H1 (cell line): ENCODE results near the gene EPHB1. TPM values are rescaled to one million over a fixed set of nuclear protein-coding genes. Genes with fewer than 3 reads are reported as not detected.

Source experiments
- CTCF ChIA-PET: fragments of 300-600 bp; sonication (Branson Sonifier 250); formaldehyde crosslinking; loops from one replicate; lab custom pipeline; 2021; ENCODE audit not compliant: partially characterized antibody; lab: Charles Lee
- POLR2A ChIA-PET: fragments of 300-600 bp; sonication (Branson Sonifier 250); formaldehyde crosslinking; loops from one replicate; lab custom pipeline; 2021; ENCODE audit warnings: inconsistent platforms; ENCODE audit not compliant: partially characterized antibody; lab: Charles Lee
- DNase-seq, 2 experiments: peaks; one replicate each; pipeline versions ENCODE4 v3.0.0 to v3.0.0-alpha.2; 2010 to 2022; ENCODE audit warnings: low spot score in 2 of 2, low read depth in 1 of 2, mixed read lengths in 1 of 2
- FAIRE-seq: peaks from 2 replicates; lab custom pipeline; 2011; peaks lifted over from hg19 to GRCh38; lab: Jason Lieb, UNC
- H2AFZ ChIP-seq: 2 replicates; pipeline ENCODE4 v1.8.1; 2012; ENCODE audit warnings: low read length, inconsistent platforms
- H2AK5ac ChIP-seq: 2 replicates; pipeline ENCODE4 v1.6.1; 2013; ENCODE audit warnings: low read depth, low read length
- H2BK120ac ChIP-seq: replicated peaks from 2 replicates; pipeline ENCODE3; 2013; ENCODE audit warnings: low read depth, low read length, inconsistent platforms
- H2BK12ac ChIP-seq: 2 replicates; pipeline ENCODE4 v1.6.1; 2013; ENCODE audit warnings: low read depth, low read length
- H2BK15ac ChIP-seq: 2 replicates; pipeline ENCODE4 v1.6.1; 2013; ENCODE audit warnings: low read length
- H2BK20ac ChIP-seq: 2 replicates; pipeline ENCODE4 v1.6.1; 2013; ENCODE audit warnings: low read length
- H2BK5ac ChIP-seq: 2 replicates; pipeline ENCODE4 v1.6.1; 2013; ENCODE audit warnings: low read depth, low read length
- H3K14ac ChIP-seq: 2 replicates; pipeline ENCODE4 v1.6.1; 2013; ENCODE audit warnings: inconsistent platforms; ENCODE audit not compliant: insufficient read length
- H3K18ac ChIP-seq: 2 replicates; pipeline ENCODE4 v1.6.1; 2013; ENCODE audit warnings: low read length; ENCODE audit errors: extremely low read depth
- H3K23ac ChIP-seq: 2 replicates; pipeline ENCODE4 v1.6.1; 2013; ENCODE audit warnings: inconsistent platforms; ENCODE audit not compliant: insufficient read length
- H3K23me2 ChIP-seq: 2 replicates; pipeline ENCODE4 v1.6.1; 2013; ENCODE audit warnings: low read depth, low read length
- H3K27ac ChIP-seq: 2 replicates; pipeline ENCODE4 v1.6.1; 2011; ENCODE audit warnings: low read depth, low read length, inconsistent platforms
- H3K27me3 ChIP-seq, 4 experiments: replicated peaks in 1 of 4; 1 replicate in 1 of 4; 2 replicates in 3 of 4; pipeline versions ENCODE4 v1.6.1 to v1.8.1; 2011 to 2013; ENCODE audit warnings: low read length in 3 of 4, mild to moderate bottlenecking in 3 of 4, inconsistent platforms in 2 of 4, mixed read lengths in 2 of 4, moderate library complexity in 1 of 4; ENCODE audit not compliant: control insufficient read depth in 3 of 4, insufficient read depth in 3 of 4; ENCODE audit errors: extremely low read depth in 1 of 4
- H3K36me3 ChIP-seq, 4 experiments: 2 replicates each; pipeline versions ENCODE4 v1.6.1 to v1.8.1; 2011 to 2013; ENCODE audit warnings: mild to moderate bottlenecking in 4 of 4, low read length in 3 of 4, moderate library complexity in 2 of 4, control low read depth in 1 of 4, inconsistent platforms in 1 of 4; ENCODE audit not compliant: insufficient read depth in 4 of 4, control insufficient read depth in 2 of 4
- H3K4ac ChIP-seq: replicated peaks from 2 replicates; pipeline ENCODE3; 2013; ENCODE audit warnings: low read length, low read depth, mixed read lengths, inconsistent platforms; ENCODE audit not compliant: insufficient read length
- H3K4me1 ChIP-seq, 4 experiments: replicated peaks in 1 of 4; 1 replicate in 1 of 4; 2 replicates in 3 of 4; pipeline versions ENCODE4 v1.6.1 to v1.8.1; 2011 to 2013; ENCODE audit warnings: low read length in 3 of 4, inconsistent platforms in 2 of 4, mixed read lengths in 1 of 4; ENCODE audit not compliant: insufficient read depth in 4 of 4, control insufficient read depth in 3 of 4
- H3K4me2 ChIP-seq, 2 experiments: 2 replicates each; pipeline versions ENCODE4 v1.6.1 to v1.8.1; 2011 to 2013; ENCODE audit warnings: low read depth in 2 of 2, low read length in 2 of 2, control low read depth in 1 of 2, inconsistent platforms in 1 of 2, mild to moderate bottlenecking in 1 of 2; ENCODE audit not compliant: insufficient read depth in 1 of 2
- H3K4me3 ChIP-seq, 4 experiments: fragments of 200-600, 300-600 bp in 1 of 4; sonication (generic), shearing (Covaris generic), sonication (Bioruptor Twin) in 1 of 4; 2 replicates each; pipeline versions ENCODE4 v1.5.1 to v1.8.1; 2011 to 2016; ENCODE audit warnings: low read length in 4 of 4, low read depth in 3 of 4, control low read depth in 2 of 4, inconsistent platforms in 2 of 4, mild to moderate bottlenecking in 2 of 4, mixed read lengths in 1 of 4, moderate library complexity in 1 of 4; ENCODE audit not compliant: insufficient read depth in 2 of 4; ENCODE audit errors: extremely low read depth in 1 of 4
- H3K56ac ChIP-seq: replicated peaks from 2 replicates; pipeline ENCODE3; 2013; ENCODE audit warnings: low read depth, mild to moderate bottlenecking, mixed read lengths, low read length, inconsistent platforms; ENCODE audit not compliant: insufficient read length
- H3K79me1 ChIP-seq: 2 replicates; pipeline ENCODE4 v1.6.1; 2013; ENCODE audit warnings: low read depth, low read length, control low read depth
- H3K79me2 ChIP-seq, 2 experiments: 2 replicates each; pipeline versions ENCODE4 v1.6.1 to v1.8.1; 2012 to 2013; ENCODE audit warnings: low read length in 2 of 2, mild to moderate bottlenecking in 2 of 2, inconsistent platforms in 1 of 2; ENCODE audit not compliant: insufficient read depth in 2 of 2, control insufficient read depth in 1 of 2
- H3K9ac ChIP-seq, 4 experiments: replicated peaks in 1 of 4; 1 replicate in 1 of 4; 2 replicates in 3 of 4; pipeline versions ENCODE4 v1.6.1 to v1.8.1; 2011 to 2013; ENCODE audit warnings: low read depth in 3 of 4, low read length in 3 of 4, control low read depth in 2 of 4, mild to moderate bottlenecking in 2 of 4, moderate library complexity in 2 of 4, inconsistent platforms in 1 of 4; ENCODE audit errors: extremely low read depth in 1 of 4
- H3K9me3 ChIP-seq, 2 experiments: 2 replicates each; pipeline versions ENCODE4 v1.6.1 to v1.8.1; 2012 to 2013; ENCODE audit warnings: mild to moderate bottlenecking in 2 of 2, moderate library complexity in 2 of 2, control low read depth in 1 of 2, inconsistent platforms in 1 of 2, low read depth in 1 of 2, low read length in 1 of 2, mixed read lengths in 1 of 2; ENCODE audit not compliant: insufficient read depth in 2 of 2
- H4K20me1 ChIP-seq, 2 experiments: replicated peaks in 1 of 2; 2 replicates each; pipeline versions ENCODE3 to v1.8.1; 2011 to 2013; ENCODE audit warnings: inconsistent platforms in 2 of 2, low read length in 2 of 2, mild to moderate bottlenecking in 1 of 2; ENCODE audit not compliant: insufficient read depth in 2 of 2, control insufficient read depth in 1 of 2
- H4K5ac ChIP-seq: 2 replicates; pipeline ENCODE4 v1.6.1; 2013; ENCODE audit warnings: low read length, low read depth, mixed read lengths, inconsistent platforms; ENCODE audit not compliant: insufficient read length
- H4K8ac ChIP-seq: 2 replicates; pipeline ENCODE4 v1.8.0; 2013; ENCODE audit warnings: mild to moderate bottlenecking, moderate library complexity, low read length, inconsistent platforms; ENCODE audit not compliant: insufficient read depth; ENCODE audit errors: extremely low read depth
- H4K91ac ChIP-seq: replicated peaks from 2 replicates; pipeline ENCODE3; 2013; ENCODE audit warnings: low read length, mixed read lengths, inconsistent platforms; ENCODE audit not compliant: insufficient read length
- BACH1 ChIP-seq: IDR thresholded peaks from 2 replicates; pipeline ENCODE4 v1.6.1; 2012; ENCODE audit warnings: low read length, improper control_type of control experiment
- CEBPB ChIP-seq: IDR thresholded peaks from 2 replicates; pipeline ENCODE4 v1.6.1; 2012; ENCODE audit warnings: low read depth, low read length
- CHD1 ChIP-seq: IDR thresholded peaks from 2 replicates; pipeline ENCODE4 v1.6.1; 2012; ENCODE audit warnings: low read depth, low read length, improper control_type of control experiment
- FOSL1 ChIP-seq: IDR thresholded peaks from 2 replicates; pipeline ENCODE4 v1.6.1; 2011; ENCODE audit warnings: mild to moderate bottlenecking, low read depth, low read length, moderate library complexity; ENCODE audit not compliant: insufficient read depth
- JUN ChIP-seq: IDR thresholded peaks from 2 replicates; pipeline ENCODE4 v1.6.1; 2011; ENCODE audit warnings: low read depth, mild to moderate bottlenecking, improper control_type of control experiment, low read length
- KDM1A ChIP-seq: fragments of 200-600, 300-600 bp; sonication (generic); IDR thresholded peaks from 2 replicates; pipeline ENCODE4 v1.7.1; 2016; ENCODE audit warnings: mild to moderate bottlenecking, low read length, borderline replicate concordance
- PHF8 ChIP-seq: fragments of 200-600 bp; sonication (generic); conservative IDR thresholded peaks from 2 replicates; pipeline ENCODE4 v1.7.1; 2012; ENCODE audit warnings: low read depth, mild to moderate bottlenecking, inconsistent platforms, low read length, moderate library complexity
- POLR2A ChIP-seq, 2 experiments: IDR thresholded peaks; 1 replicate in 1 of 2; 2 replicates in 1 of 2; pipeline ENCODE4 v1.6.1; 2011; ENCODE audit warnings: low read depth in 2 of 2, low read length in 2 of 2, mild to moderate bottlenecking in 2 of 2; ENCODE audit errors: control extremely low read depth in 1 of 2
- POLR2AphosphoS5 ChIP-seq: IDR thresholded peaks from 2 replicates; pipeline ENCODE4 v1.6.1; 2011; ENCODE audit warnings: low read depth, low read length
- RXRA ChIP-seq: IDR thresholded peaks from 2 replicates; pipeline ENCODE4 v1.6.1; 2011; ENCODE audit warnings: low read depth, mild to moderate bottlenecking, low read length, moderate library complexity; ENCODE audit not compliant: insufficient read depth
- SIN3A ChIP-seq, 2 experiments: IDR thresholded peaks in 1 of 2; conservative IDR thresholded peaks in 1 of 2; 2 replicates each; pipeline ENCODE4 v1.6.1; 2011 to 2012; ENCODE audit warnings: low read length in 2 of 2, improper control_type of control experiment in 1 of 2, low read depth in 1 of 2, mild to moderate bottlenecking in 1 of 2
- SIRT6 ChIP-seq: IDR thresholded peaks from one replicate; pipeline ENCODE4 v1.7.1; 2012; ENCODE audit warnings: low read length, inconsistent platforms
- SP4 ChIP-seq: IDR thresholded peaks from 2 replicates; pipeline ENCODE4 v1.6.1; 2012; ENCODE audit warnings: low read length, inconsistent platforms
- TAF7 ChIP-seq: optimal IDR thresholded peaks from 2 replicates; pipeline ENCODE3; 2011; ENCODE audit warnings: low read depth, mild to moderate bottlenecking, inconsistent platforms, low read length, moderate library complexity, borderline replicate concordance
- TCF12 ChIP-seq: IDR thresholded peaks from 2 replicates; pipeline ENCODE4 v1.6.1; 2011; ENCODE audit warnings: low read depth, mild to moderate bottlenecking, low read length
- WGBS, 2 experiments: shearing (Covaris generic) in 1 of 2; methylation state at CpG; one replicate each; pipeline versions ENCODE4 v1.1.6 to v1.1.7; 2013 to 2015; ENCODE audit warnings: low lambda C conversion rate in 2 of 2, mixed read lengths in 2 of 2, inconsistent platforms in 1 of 2, low coverage in 1 of 2, missing lambda C conversion rate in 1 of 2; ENCODE audit not compliant: insufficient replicate concordance in 2 of 2, insufficient coverage in 1 of 2, insufficient read length in 1 of 2; ENCODE audit errors: extremely low coverage in 1 of 2, missing lambda C conversion rate in 1 of 2; 5-methylcytosine and 5-hydroxymethylcytosine counted together
- polyA plus RNA-seq, 7 experiments: library from polyadenylated mRNA; depleted of rRNA in 3 of 7; stranded (reverse) in 5 of 7; unstranded in 2 of 7; fragments of >200 nt in 5 of 7; fragments of 200-250 nt in 2 of 7; gene quantifications; 1 replicate in 5 of 7; 2 replicates in 1 of 7; 4 replicates in 1 of 7; pipeline versions ENCODE4 v1.2.1 to v1.2.3, GENCODE V29; 2011 to 2013; ENCODE audit warnings: missing spikeins in 2 of 7, mixed read lengths in 2 of 7
- total RNA-seq: library from RNA; stranded (reverse); fragmentation: NEBNext Ultra II Directional; extraction: Animal tissue kit (Norgen Biotek cat#: 25700); gene quantifications from 2 replicates; pipeline ENCODE4 v1.2.1, GENCODE V29; 2021

EPHB1 gene
- total and polyA plus RNA-seq, 2 of the 8 experiments (the other 6 are each of a cell fraction or from before 2014, with no cell fraction given) = 3.5 to 5.9 TPM

- FAIRE-seq = no peak
- CTCF ChIA-PET = interaction anchor here (0.9 to 1.7 kb wide), 2 partner anchors 76 to 161 kb away, joined by 3 to 7 read pairs; no protein-coding TSS in a partner anchor
- WGBS, 2 experiments = 98% methylated on average over 4 of the region's 4 CpGs; no CpG with 5 or more reads in 1 of the 2 experiments
- TF ChIP-seq POLR2A (IDR thresholded peaks at IDR 0.05; ENCODE audit: control extremely low read depth in 1 of 2, low read depth in 2 of 2, low read length in 2 of 2) (no peak), POLR2AphosphoS5 (no peak), RXRA (no peak), CEBPB (no peak), PHF8 (no peak), KDM1A (no peak), BACH1 (no peak), JUN (no peak), SP4 (no peak), TCF12 (no peak), SIRT6 (no peak), FOSL1 (no peak), SIN3A (conservative IDR thresholded peaks at IDR 0.05 in 1 of 2, IDR thresholded peaks at IDR 0.05 in 1 of 2; ENCODE audit: low read depth in 1 of 2, low read length in 2 of 2) (no peak), CHD1 (no peak), TAF7 (no peak)
Observed at GRCh38 chr3:134762016-134762415, 33.0 kb upstream of the EPHB1 start.

More at GRCh38 chr3:134762016-134762415, 33.0 kb upstream of the EPHB1 start:
- H3K4ac ChIP-seq = no peak overlapping the region
- H4K20me1 ChIP-seq = no peaks in the 10 kb centered on the region
- no peak overlapping the region for H2BK20ac ChIP-seq
- no peak overlapping the region for H3K56ac ChIP-seq
- H3K23ac ChIP-seq = no peak overlapping the region
- no peak overlapping the region for H2BK12ac ChIP-seq
- no peaks in the 10 kb centered on the region for H3K4me1 ChIP-seq
- no peak overlapping the region for H4K5ac ChIP-seq
- H3K4me3 ChIP-seq = no peak overlapping the region
- no peaks in the 10 kb centered on the region for H3K79me2 ChIP-seq
- H3K27me3 ChIP-seq = no peaks in the 10 kb centered on the region
- H3K36me3 ChIP-seq = no peaks in the 10 kb centered on the region
- no peak overlapping the region for H3K27ac ChIP-seq
- no peak overlapping the region for H4K91ac ChIP-seq
- peak in 1 of 2 experiments; percentile 14 for DNase-seq
- no peak overlapping the region for H2BK15ac ChIP-seq
- no peak overlapping the region for H3K4me2 ChIP-seq
- no peaks in the 10 kb centered on the region for H3K79me1 ChIP-seq
- no peaks in the 10 kb centered on the region for H3K9me3 ChIP-seq
- POLR2A ChIA-PET = no interaction called here
- H4K8ac ChIP-seq = no peak overlapping the region
- no peak overlapping the region for H3K18ac ChIP-seq
- H3K23me2 ChIP-seq = no peaks in the 10 kb centered on the region
- no peak overlapping the region for H2BK5ac ChIP-seq
- no peak overlapping the region for H3K9ac ChIP-seq
- H3K14ac ChIP-seq = no peak overlapping the region
- no peak overlapping the region for H2AK5ac ChIP-seq
- H2AFZ ChIP-seq = no peak overlapping the region
- no peak overlapping the region for H2BK120ac ChIP-seq
